AG08396 (cell line): ENCODE data around the gene PRPF31.

Experiments
- DNase-seq: peaks from one replicate; pipeline ENCODE4 v3.0.0; 2012; ENCODE audit warnings: low spot score, mixed read lengths

PRPF31 gene

DNA sequence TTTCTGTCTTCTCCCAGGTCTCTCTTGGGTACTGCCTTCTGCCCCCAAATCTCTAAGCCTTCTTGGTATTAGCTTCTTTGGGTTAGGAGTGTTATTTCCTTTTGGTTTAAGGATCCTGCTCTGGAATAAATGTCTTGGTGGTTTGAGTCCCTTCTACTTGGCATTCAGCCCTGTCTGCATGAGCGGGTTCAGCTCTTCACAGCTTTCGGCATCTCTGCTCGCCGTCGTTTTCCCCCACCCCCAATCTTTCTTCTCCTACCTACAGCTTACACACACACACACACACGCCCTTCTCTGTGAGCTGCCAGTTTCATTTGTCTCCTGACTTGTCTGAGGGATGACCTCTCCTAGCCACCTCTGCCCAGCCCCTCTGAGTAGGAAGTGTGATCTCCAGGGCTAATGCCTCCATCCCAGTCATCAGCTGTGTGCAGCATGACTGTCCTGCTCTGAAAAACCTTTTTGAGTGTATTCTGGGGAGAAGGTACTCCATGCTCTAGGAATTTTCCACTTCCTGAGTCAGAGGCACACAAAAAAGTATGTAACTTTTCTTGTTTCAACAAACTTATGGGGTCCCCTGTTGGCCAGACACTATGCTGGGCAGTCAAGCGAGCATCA lies 26.7 kb downstream of the PRPF31 start:
- peak; percentile 36 for DNase-seq

DNA sequence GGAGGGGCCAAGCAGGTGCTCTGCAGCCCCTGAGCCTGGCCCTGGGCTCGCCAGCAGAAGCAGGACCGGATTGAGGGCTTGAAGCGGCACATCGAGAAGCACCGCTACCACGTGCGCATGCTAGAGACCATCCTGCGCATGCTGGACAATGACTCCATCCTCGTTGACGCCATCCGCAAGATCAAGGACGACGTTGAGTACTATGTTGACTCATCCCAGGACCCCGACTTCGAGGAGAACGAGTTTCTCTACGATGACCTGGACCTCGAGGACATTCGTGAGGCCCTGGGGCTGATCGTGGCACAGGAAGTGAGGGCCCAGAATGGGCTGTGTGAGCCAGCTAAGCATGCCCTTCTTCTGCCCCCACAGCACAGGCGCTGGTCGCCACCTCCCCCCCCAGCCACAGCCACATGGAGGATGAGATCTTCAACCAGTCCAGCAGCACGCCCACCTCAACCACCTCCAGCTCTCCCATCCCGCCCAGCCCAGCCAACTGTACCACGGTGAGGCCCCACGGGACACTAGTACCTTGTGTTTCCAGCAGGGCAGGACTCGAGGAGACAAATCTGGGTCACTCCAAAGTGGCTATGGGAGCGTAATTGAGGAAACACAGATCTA lies 30.1 kb downstream of the PRPF31 start:
- DNase-seq = no peak

DNA sequence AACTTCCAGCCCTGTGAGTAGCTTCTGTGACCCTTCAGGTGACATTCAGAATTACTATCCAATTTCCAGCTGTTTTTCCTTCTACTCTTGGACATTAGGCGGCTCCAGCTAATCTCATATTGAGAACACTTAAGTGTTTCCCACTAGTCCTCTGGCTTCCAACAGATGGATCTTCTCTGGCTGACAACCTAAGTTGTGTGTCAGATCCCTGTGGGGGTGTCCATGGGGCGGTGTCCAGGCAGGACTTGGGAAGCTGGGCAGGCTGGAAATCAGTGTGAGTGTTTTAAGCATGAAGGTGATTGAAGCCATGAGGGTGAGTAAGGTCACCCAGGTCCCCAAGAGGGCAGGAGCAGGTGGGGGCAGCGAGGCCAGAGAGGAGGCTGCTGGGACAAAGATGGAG lies 32.1 kb downstream of the PRPF31 start:
- DNase-seq = no peak

DNA sequence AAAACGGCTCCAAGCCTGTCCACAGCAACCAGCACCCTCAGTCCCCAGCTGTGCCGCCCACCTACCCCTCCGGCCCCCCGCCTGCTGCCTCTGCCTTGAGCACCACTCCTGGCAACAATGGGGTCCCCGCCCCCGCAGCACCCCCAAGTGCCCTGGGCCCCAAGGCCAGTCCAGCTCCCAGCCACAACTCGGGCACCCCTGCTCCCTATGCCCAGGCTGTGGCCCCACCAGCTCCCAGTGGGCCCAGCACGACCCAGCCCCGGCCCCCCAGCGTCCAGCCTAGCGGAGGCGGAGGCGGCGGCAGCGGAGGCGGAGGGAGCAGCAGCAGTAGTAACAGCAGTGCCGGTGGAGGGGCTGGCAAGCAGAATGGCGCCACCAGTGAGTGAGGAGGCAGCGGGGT lies 32.6 kb downstream of the PRPF31 start:
- DNase-seq = no peak

DNA sequence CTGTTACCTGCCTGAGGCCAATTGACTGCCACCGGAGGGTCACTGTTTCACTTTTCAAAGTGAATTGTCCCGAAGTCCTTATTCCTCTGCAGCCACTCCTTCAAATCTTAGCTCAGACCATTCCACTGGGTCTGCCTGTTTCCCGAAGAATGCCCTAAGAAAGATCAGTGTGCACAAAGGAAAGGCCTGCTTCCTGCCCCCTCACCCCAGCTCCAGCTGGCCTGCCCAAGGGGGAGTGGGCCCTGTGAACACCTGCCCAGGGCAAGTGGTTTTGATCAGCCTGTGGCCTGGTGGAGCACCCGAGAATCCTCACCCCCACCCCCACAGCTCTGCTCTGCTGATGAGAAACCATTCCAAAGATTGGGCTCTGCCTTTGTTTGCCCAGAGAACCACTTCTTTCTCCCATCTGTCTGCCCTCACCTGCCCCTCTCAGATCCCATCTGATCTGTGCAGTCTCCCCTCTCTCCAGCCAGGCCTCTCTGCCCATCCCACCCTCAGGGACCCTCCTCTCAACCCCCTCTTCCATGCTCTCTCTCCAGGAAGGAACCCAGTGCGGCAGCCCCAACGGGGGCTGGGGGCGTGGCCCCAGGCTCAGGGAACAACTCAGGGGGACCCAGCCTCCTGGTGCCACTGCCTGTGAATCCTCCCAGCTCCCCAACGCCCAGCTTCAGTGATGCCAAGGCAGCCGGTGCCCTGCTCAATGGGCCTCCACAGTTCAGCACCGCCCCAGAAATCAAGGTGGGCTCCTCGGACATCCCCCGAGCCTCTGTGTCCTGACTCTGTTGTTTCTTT lies 33.7 kb downstream of the PRPF31 start:
- no peak for DNase-seq

DNA sequence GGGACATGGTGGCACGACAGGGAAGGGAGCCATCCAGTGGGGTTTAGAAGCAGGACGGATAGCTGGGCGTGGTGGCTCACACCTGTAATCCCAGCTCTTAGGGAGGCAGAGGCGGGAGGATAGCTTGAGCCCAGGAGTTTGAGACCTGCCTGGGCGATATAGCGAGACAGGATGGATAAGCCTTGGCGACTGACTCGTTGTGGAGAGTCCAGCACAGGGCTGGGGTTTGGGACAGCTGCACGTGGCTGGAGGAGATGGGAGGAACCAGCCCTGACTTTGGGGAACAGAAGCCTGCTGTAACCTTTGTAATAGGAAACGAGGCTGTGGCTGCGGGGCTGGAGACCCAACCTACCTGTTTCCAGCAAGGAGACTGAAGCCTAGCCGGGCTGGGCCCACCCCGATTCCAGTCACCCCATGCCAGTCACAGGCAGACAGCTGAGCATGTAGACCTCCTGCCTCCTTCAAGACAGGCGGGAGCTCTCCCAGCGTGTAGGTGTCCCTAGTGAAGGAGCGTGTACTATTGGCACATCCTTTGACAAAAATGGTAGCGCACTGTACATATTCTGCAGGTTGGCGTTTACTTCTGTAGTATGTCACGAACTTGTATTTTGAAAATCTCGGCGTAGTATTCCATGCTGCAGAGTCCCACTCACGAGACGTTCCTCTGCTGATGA lies 35.9 kb downstream of the PRPF31 start:
- no peak for DNase-seq

DNA sequence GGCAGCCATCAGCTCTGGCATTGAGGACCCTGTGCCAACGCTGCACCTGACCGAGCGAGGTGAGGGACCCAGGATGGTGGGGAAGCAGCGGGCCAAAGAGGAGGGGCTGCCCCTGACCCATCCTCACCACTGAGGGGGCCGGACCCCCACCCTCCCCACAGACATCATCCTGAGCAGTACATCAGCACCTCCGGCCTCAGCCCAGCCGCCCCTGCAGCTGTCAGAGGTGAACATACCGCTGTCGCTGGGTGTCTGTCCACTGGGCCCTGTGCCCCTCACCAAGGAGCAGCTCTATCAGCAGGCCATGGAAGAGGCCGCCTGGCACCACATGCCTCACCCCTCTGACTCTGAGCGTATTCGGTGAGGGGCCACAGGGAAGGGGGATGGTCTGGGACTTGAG lies 36.7 kb downstream of the PRPF31 start:
- no peak for DNase-seq

DNA sequence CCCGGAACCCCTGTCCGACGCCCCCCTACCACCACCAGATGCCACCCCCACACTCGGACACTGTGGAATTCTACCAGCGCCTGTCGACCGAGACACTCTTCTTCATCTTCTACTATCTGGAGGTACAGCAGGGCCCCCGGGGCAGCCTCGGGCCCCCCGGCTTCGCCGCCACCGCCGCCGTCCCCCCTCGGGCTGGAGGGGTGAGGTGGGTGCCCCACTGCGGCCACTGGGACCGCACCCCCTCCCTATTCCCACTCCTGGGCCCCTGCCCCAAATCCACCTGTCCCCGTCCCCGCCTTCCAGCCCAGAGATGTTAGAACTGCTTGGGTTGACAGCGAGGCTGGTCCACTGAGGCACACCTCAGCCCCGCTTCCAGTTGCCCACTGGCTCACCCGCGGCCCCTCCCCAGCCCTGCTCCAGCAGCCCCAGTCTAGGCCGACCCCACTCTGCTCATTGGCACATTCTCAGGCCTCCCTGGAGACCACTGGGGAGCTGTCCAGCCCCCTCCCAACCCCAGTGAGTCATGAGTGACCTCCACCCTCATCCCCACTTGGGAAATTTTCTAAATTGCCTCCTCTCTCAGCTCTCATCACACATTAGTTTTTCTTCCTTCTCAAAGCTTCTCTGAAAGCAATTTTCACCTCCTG lies 37.4 kb downstream of the PRPF31 start:
- DNase-seq = no peak

DNA sequence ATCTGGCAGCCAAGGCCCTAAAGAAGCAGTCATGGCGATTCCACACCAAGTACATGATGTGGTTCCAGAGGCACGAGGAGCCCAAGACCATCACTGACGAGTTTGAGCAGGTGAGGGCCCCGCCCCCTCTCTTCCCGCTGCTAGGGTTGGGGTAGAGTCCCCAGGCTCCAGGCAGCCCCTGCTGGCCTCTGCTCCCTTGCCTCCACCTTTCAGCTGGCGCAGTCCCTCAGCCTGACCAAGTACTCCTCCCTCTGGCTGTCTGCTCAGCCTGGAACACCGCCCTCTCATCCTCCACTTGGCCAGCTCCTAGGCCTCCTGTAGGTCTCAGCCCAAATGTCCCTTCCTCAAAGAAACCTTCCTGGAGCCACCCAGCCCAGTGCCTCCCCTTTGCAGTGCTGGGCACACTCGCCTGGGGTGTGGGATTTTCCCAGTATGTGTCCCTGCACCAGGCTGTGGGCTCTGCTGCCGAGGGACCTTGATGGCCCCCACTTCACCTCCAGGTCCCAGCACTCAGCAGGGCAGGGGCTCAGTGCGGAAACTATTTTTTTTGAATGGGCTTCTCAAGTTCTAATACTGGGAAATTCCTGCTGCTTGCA lies 38.3 kb downstream of the PRPF31 start:
- no peak for DNase-seq

DNA sequence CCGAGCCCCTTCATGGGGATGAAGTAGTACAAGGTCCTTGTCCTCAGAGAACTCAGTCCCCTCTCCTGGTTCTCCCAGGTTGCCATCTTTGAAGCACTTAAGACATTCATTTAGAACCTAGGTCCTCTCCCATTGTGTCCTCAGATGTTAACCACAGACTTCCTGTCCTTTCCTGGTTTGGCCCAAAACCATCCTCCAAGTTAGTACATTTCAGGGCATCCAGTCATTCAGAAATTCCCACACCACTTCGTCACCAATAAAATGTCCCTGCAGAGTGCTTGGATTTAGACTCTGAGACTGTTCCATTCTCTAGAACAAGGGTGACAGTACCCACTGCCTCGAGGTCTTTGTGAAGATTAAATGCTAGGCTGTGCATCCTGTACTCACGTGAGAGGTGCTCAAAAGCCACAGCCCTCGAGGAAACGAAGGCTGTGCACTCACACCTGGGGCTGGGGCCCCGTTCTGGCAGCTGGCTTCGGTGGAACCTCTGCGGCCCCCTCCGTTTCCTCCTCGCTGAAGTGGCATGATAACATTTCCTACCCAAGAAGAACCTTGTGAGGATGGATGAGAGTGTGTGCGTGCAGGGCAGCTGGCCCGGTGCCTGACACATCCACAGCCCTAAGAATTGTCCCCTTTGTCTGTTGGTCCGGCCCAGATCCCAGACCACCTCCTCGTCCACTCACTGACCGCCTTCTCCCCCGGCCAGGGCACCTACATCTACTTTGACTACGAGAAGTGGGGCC lies 39.2 kb downstream of the PRPF31 start:
- peak; percentile 63 for DNase-seq

DNA sequence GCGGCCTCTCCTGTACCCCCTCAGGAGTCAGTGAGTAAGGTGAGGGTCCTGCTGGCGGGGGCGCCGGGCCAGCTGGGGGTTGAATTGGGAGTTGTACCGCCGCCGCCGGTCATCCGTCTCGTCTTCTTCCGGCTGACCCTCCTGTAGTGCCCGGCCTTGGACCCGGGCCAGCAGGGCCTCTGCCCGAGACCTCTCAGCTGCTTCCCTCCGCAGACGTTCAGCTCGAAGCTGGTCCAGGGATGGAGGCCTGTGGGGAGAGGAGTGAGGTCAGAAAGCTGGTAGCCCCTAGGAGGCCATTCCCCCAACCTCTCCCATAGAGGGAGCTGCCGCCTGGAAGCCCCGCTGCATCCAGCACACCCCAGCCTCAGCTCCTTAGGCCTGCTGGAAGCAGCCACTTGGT lies 40.1 kb downstream of the PRPF31 start:
- DNase-seq = no peak

DNA sequence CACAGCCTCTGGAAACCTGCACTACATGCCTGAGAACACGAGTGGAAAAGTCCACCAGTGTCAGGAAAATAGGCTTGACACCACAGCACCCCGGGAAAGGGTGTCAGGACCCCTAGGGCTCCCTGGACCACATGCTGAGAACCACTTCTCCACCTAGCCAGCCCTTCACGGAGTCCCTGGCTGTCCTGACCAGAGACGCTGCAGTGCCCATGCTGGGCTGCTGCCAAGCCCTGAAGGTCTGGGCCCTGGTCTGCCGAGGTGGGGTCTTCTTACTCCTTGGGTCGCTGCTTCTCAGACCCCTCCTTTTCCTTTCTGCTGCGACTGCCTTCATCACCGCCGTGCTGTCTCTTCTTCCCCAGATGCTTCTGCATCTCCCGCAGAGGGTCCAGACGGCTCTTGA lies 40.9 kb downstream of the PRPF31 start:
- no peak for DNase-seq

DNA sequence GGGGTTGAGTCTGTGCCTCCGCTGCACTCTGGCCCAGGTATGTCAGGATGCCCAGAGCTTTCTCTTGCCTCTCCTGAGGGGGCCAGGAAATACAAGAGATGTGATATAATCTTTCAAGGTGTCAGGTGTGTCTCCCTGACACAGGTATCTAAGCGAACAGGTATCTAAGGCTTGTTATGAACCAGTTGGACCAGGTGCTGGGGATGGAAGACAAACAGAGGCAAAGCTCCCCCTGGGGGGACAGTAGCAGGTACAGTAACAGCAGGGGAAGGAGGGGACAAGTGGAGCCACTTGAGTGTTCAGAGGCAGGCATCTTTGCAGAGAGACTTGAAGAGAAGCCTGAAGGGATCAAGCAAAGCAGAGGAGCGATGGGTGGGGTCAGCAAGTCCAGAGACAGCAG lies 41.4 kb downstream of the PRPF31 start:
- DNase-seq = no peak

DNA sequence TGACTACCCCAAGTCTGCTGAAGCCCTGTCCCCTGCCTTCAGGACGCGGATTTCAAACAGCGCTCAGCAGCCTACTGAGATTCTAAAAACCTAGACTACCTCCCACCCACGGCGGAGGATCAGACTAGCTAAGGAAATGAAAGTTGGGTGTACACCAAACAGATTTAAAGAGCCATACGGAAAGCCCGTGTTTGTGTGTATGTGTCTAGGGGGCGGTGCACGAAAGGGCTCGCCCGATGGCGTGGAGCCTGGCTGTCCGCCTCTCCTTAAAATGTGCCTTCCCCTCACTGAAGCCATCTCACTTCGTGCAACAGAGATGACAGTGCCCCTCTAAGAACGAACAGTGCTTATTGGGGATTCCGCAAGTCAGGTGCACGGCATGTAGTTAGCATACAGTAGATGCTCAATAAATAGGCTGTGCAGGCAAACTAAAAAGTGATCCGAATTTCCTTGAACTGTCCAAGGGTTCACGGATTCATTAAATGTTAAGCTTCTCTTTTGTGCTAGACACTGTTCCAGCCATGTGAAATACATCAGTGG lies 43.3 kb downstream of the PRPF31 start:
- peak; percentile 43 for DNase-seq

DNA sequence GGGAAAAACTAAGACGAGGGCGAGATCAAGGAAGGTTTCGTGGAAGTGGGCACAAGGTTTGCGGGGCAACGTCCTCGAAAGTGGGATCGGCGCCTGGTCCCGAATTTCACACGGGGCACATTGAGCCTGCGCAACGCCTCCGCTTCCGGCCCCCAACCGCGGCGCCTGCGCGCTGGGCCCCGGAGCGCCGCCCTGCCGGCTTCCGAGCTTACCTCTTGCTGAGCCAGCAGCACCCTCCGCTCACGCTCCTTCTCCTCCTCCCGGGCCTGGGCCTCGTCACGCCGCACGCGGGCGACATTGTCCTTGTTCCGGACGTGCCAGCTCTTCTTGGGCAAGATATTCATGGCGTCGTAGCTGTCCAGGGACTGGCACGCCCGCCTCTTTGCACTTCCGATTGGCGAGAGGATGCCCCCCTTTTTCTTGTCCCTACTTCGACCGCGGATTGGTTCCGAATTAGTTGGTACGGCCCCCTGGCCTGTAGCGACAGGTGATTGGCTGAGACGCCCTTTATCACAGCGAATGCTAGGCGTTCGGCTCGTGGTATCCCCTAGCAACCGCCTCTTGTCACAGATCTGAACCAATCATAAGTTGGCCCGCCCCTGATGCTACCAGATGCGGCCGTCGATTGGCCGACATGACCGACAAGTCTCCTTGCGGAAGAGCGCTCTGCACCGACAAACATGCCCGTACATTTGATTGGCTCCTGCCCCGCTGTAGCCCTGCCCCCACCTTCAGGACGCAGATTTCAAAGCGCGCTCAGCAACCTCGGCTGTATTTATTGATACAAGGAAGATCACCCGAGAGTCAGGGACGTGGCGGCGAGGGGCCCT lies 44.0 kb downstream of the PRPF31 start, which contains the start of gene LENG1:
LENG1 (minus strand) TSS at position 370 of the 830 bp plus-strand sequence; CDS start at position 344, 26 bp downstream.
- peak; percentile 99 for DNase-seq

DNA sequence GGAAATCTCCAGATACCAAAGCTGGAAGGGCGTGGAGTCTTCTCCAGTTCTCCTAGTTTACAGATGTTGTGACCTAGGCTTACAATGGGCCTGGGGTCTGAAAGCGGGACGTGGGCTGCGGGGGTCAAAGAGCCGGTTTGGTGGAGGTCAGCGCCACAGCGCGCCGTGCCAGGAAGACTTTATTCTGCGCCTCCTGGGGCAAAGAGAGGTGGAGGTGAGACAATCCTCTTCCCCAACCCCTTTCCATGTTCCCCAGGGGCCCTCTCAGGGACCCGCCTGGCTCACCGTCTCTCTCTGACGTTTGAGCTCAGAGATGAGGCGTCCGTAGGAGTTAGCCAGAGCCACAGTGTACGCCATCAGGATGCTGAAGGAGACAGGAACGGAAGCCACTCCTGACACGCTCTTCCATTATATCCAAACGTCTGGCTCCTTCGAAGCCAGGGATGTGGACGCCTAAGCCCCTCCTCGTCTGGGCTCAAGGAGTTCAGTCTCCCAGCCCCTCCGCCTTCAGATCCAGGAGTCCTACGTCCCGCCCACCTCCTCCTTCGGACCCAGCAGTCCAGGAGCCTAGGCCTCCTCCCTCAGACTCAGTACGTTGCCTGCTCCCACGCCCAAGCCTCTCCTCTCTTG lies 44.7 kb downstream of the PRPF31 start:
- DNase-seq = peak; percentile 34

DNA sequence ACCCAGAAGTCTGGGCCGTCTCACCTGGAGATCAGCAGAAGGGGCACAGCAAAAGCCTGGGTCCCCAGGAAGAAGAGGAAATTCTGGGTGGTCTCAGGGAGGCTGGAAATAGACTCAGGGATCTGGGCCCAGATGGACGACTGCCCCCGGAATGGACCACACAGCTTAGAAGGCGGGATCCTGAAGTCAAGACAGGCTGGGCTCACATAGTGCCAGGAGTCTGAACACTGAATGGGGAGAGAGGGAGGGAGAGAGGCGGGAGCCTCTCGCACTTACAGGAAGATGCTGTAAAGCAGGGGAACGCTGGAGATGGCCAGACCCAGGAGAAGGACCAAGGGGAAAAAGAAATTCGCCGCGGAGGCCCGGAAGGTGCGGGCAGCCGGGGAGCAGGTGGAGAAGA lies 45.3 kb downstream of the PRPF31 start:
- DNase-seq = no peak

DNA sequence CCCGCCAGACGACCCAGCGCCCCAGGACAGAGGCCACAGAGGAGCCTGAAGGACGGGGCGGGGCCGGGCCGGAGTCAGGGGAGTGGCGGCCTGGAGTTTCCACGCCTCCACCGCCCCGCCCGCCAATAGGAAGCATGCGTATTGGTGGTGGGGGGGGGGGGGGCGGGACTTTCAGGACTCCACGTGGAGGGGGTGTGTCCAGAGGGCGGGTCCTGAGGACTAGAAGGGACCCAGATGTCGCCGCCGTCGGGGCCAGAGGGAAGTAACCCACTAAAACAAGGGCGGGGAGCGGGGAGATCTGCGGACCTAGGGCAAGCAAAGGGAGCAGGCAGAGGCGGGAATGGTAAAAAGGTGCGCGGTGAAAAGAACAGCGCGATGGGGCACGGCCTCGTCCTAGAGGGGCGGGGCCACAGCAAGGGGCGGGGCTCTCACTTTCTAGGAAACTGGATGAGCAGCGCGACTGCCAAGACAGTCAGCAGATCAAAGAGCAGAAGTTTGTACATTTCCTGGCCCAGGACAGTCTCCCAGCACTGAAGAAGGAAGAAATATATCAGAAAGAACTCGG lies 46.8 kb downstream of the PRPF31 start:
- DNase-seq = peak; percentile 90

DNA sequence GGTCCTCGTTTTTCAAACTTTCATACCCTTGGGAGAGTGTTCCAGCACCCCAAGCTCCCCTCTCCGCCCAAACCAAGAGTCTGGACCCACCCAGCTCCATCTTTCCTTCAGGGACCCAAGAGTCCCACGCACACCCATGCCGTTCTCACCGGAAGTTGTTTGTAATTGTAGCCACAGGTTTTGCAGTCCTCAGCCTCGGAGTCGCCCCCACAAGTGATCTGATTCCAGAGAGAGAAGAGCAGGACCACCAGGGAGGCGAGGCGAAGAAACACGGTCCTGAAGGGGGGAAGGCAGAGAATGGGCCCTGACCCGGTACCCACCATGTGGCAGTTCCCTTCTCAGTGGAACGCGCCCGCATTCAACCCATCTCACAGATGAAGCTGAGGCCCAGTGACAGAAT lies 47.3 kb downstream of the PRPF31 start:
- no peak for DNase-seq
